ENCODE results near the gene SFXN3. TPM values are rescaled to one million over a fixed set of nuclear protein-coding genes. Genes with fewer than 3 reads are reported as not detected.

Gene SFXN3
- polyA plus RNA-seq, 3 donors = 20.4 to 31.1 (median 26.9) TPM

DNA sequence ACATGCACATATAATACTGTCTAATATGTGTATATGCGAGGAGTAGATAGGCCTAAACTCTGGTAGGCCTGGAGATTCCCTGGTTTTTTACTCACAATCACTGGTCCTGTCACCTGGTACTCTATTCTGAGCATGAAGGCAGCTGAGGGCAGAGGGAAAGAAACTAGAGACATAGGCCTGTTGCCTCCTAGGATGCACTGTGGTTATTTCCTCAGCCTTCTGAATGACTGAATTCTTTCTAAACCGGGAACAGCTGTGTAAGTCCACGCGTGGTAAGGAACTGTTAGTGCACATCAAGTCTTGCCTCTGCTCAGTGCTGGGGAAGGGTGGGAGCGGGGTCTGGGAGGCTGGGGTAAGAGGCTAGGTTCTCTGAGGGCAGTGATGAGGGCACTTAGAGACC lies 38.4 kb downstream of the SFXN3 start:
- DNase-seq = no peak

GRCh38 chr10:101070098-101070497 lies 39.1 kb downstream of the SFXN3 start:
- no peak for DNase-seq

- DNase-seq = no peak
Observed at GRCh38 chr10:101071267-101071884, 40.3 kb downstream of the SFXN3 start.

- DNase-seq = no peak
Observed at GRCh38 chr10:101071885-101072433, 40.9 kb downstream of the SFXN3 start.

- DNase-seq = no peak
Observed at GRCh38 chr10:101072923-101073322, 41.9 kb downstream of the SFXN3 start.

DNA sequence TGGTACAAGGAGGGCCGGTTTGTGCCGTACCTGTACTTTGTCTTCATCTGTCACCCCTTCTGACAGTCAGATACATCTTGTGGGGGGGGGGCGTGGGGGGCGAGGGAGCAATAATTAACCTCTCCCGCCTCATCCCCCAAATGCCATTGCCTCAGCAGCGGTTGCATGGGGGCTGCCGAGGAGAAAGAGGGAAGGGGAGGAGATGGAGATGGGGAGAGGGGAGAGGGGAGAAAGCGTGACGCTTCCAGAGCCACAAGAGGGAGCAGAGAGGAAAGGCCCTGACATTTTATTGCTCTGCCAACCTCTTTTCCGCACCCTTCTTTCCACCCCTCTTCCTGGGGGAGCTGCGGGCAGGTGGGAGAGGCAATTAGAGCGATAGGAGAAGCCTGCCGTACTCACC lies 42.6 kb downstream of the SFXN3 start:
- no peak for DNase-seq

GRCh38 chr10:101075775-101076174 lies 44.7 kb downstream of the SFXN3 start:
- DNase-seq = no peak

DNA sequence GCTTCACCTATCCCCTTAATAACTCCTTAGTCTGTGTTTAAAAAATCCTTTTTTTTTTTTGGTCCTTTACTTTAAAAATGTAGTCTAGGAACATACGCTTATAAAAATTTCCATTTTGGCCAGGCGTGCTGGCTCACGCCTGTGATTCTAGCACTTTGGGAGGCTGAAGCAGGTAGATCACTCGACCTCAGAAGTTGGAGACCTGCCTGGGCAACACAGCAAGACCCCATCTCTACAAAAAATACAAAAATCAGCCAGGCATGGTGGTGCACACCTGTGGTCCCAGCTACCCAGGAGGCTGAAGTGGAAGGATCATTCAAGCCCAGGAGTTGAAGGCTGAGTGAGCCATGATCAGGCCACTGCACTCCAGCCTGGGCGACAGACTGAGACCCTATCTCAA lies 45.6 kb downstream of the SFXN3 start:
- DNase-seq = no peak

- no peak for DNase-seq
Observed at GRCh38 chr10:101079874-101080273, 48.8 kb downstream of the SFXN3 start.

DNA sequence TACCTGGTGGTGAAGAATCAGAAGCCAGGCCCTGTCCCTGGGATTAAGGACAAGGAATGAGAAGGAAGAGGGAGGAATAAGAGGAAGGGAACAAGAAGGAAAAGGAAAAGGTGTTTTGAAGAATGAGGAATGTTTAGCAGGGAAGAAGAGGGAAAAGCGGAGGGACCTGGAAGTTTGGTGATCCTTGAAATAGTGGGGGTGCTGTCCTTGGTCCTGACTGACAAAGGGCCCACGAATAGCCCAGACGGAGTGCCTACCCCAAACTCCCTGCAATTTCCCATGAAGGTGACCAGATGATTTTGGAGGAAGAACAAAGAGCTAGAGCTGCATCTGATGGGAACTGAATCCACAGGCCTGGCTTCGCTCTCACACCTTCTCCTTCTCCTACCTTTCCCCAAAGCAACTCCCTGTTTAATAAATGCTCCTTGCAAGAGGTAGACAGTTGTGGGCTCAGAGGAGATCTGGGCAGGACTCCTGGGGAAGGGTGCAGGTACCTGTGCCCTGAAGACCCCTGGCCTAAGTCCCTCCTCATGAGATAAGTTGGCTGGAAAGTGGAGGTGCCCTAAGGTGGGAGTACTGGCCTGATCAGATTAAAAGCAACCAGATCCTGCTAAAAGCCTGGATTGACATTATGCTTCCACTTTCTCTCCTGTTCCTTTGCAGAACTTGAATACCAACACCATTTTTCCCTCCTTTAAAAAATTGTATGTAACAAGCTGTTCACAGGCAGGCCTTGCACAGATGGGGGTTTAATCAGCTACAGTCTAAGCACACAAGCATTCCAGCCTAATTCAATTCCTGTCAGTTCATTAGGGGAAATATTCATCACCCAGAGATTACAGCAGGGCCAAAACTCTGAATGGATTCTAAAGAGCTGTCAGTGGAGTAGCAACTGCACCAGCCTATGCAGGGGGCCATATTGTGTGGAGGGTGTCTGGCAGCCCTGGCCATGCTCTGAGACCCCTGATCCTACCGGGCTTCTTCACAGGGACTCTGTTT lies 50.2 kb downstream of the SFXN3 start:
- no peak for DNase-seq

GRCh38 chr10:101085846-101086245 lies 54.8 kb downstream of the SFXN3 start:
- no peak for DNase-seq

DNA sequence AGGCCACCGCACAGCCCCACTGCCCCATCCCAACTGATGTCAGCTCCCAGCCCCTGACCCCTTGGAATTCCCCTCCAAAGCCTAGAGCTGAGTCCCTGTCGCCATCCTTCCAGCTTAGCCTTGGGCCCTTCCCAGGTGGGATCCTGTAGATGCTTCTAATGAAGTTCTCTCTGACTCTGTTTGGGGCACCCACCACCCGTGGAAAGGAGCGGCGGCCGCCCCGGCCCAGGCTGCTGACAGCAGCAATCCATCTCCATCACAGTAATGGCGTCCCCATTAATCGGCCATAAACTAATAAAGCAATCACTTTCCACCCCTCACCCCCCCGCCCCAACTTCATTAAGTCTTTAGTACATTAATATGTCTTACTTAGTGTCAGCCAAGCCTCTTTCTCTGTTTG lies 56.3 kb downstream of the SFXN3 start:
- no peak for DNase-seq

GRCh38 chr10:101087965-101088364 lies 56.9 kb downstream of the SFXN3 start:
- no peak for DNase-seq

DNA sequence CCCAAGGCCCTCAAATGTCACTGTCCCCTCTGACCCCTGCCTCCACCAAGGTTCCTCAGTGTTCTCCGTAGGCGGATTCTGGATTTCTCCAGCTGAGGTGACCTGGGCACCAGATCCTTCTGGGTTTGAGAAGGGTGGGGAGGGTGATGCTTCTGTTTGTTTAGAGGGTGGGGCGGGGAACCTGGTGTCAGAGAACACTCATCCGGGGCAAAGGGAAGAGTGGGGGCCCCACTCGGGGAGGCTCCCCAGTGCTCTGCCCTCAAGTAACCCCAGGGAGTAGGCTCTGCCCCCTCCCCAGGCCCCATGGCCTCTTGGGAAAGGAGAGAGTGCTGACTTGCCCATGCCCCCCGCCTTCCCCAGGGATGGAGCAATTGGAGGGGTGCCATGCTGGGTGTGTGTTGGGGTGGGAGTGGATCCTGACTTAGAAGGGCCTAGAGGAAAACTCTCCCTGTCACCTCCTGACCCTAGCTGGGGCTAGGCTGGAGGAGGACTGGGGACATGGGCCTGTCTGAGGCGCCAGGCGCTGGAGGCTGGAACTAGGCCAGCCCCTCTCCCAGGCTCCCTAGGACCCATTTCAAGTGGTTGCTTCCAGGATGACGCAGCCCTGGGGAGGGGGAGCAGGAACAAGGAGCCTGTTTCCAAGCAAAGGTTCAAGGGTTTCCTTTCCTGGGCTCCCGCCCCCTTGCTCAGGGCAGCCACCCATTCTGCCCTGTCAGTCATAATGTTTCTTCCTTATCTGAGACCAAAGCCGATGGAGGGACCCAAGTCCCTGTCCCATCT lies 58.7 kb downstream of the SFXN3 start:
- no peak for DNase-seq

DNA sequence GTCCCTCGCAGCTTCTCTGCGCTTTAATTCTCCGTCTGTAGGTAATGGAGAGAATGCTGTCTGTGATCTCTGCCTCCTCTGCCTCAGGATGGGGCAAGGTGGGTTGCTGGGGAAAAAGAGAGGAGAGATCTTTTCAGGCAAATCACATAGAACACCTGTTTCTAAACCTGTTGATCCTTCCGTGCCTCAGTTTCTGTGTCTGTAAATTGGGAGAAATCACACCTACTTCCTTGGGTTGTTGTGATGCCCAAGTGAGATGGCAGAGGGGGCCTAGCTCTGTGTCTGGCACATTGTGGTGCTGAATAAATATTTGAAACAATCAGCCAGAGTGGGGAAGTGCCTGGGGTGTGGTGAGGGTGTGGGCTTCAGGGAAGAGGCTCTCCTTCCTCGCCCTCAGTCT lies 59.6 kb downstream of the SFXN3 start:
- no peak for DNase-seq

Other genes with a start within 250 kb of the SFXN3 start
- gene SLF2, start 118.3 kb upstream of the SFXN3 start, polyA plus RNA-seq (ENCODE audit: insufficient read length in 3 of 3) = 10 to 100 TPM; 29.9 to 47.6 (median 44.8) TPM
- gene SEMA4G, start 61.7 kb upstream of the SFXN3 start, polyA plus RNA-seq (ENCODE audit: insufficient read length in 3 of 3) = 10 to 100 TPM; 49.8 to 67.6 (median 61.7) TPM
- 100 to 1,000 TPM in 2 of 3 donors, 10 to 100 TPM in 1; 94.5 to 128 (median 103) TPM for gene MRPL43, start 43.7 kb upstream of the SFXN3 start, polyA plus RNA-seq (ENCODE audit: insufficient read length in 3 of 3)
- 10 to 100 TPM; 14.3 to 17.9 (median 16.7) TPM for gene TWNK, start 43.7 kb upstream of the SFXN3 start, polyA plus RNA-seq (ENCODE audit: insufficient read length in 3 of 3)
- 10 to 100 TPM; 70.0 to 80.1 (median 76.2) TPM for gene LZTS2, start 31.4 kb upstream of the SFXN3 start, polyA plus RNA-seq (ENCODE audit: insufficient read length in 3 of 3)
- 1 to 10 TPM; 2.8 to 5.6 (median 3.2) TPM for gene PDZD7, start 105 bp upstream of the SFXN3 start, polyA plus RNA-seq (ENCODE audit: insufficient read length in 3 of 3)
- 10 to 100 TPM; 10.1 to 13.6 (median 10.5) TPM for gene KAZALD1, start 30.8 kb downstream of the SFXN3 start, polyA plus RNA-seq (ENCODE audit: insufficient read length in 3 of 3)
- gene TLX1, start 100.1 kb downstream of the SFXN3 start, polyA plus RNA-seq (ENCODE audit: insufficient read length in 3 of 3) = under 1 TPM in 2 of 3 donors, not detected in 1; 0.05 to 0.11 TPM
- gene LBX1, start 198.2 kb downstream of the SFXN3 start, polyA plus RNA-seq (ENCODE audit: insufficient read length in 3 of 3) = under 1 TPM in 1 of 3 donors, not detected in 2; 0.07 TPM